ENCODE data around the gene KRT76.

The KRT76 gene

DNA sequence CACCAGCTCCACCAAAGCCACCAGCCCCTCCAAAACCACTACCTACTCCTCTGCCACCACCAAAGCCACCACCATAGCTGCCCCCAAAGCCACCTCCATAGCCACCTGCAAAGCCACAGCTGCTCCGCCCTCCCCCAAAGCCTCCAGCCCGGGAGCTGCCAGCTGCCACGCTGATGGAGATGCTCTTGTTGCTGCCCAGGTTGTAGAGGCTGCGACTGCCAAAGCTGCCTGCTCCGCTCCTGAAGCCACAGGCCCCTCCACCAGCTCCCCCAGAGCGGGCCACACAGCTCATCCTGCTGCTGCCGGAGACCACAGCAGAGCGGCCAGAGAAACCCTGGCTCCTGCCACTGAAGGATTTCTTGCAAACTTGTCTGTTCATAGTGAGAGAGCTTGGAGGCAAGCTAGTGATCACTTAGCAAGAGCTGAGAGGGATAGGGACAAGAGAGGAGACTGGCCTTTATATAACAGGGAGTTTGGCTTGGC is at the start of gene KRT76:
TSS of gene KRT76 (minus strand) at position 433 of the 483 bp plus-strand sequence. CDS start at position 379, 54 bp downstream.
- no peak for DNase-seq (ENCODE audit: extremely low read depth in 1 of 2, low read depth in 1 of 2)

DNA sequence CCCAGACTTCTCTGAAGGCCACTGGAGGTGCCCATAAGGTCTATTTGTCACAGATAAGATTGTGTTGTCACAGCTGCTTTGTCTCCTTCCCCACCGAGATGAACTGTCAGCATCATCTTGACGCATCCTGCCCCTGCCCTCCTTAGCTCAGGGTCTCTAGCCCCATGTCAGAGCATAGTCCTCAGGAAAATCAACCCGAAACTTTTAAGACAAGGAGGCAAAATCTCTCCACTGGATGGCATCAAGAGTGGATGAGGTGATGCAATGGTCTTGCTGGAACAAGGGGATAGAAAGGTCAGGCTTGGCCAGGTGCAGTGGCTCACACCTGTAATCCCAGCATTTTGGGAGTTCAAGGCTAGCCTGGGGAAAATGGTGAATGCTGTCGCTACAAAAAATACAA is 48.8 kb upstream of the KRT76 start:
- no peak for DNase-seq (ENCODE audit: extremely low read depth in 1 of 2, low read depth in 1 of 2)

- DNase-seq (ENCODE audit: extremely low read depth in 1 of 2, low read depth in 1 of 2), result no peak
Measured at GRCh38 chr12:52824741-52825410, 47.7 kb upstream of the KRT76 start.

DNA sequence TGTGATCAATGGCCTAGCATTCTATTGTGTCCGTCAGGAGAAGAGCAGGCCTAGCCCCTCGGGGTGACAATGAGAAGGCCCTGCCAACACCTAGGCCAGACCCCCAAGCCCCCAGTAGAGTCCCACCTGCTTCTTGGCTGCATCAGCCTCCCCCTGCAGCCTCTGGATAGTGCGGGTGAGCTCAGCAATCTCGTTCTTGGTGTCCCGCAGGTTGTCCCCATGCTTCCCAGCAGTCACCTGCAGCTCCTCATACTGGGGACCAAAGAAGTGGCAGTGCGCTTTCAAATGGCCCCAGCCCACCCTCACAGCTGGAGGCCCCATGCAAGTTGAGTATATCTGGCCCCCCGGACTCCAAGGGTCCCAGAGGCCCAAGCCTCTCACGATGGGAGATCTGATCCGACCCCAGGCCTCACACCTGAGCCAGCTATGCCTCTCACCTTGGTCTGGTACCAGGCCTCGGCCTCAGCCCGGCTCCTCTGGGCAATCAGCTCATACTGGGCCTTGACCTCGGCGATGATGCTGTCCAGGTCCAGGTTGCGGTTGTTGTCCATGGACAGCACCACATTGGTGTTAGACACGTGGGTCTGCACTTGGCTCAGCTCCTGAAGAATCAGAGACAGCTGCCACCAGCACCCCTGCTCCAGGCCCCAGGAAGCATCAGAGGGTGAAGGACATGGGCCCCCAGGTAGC is 46.8 kb upstream of the KRT76 start:
- DNase-seq (ENCODE audit: extremely low read depth in 1 of 2, low read depth in 1 of 2), result no peak

GRCh38 chr12:52822771-52823510 is 45.8 kb upstream of the KRT76 start:
- DNase-seq (ENCODE audit: extremely low read depth in 1 of 2, low read depth in 1 of 2), result no peak

- DNase-seq (ENCODE audit: extremely low read depth in 1 of 2, low read depth in 1 of 2), result no peak
Measured at GRCh38 chr12:52821826-52822660, 44.9 kb upstream of the KRT76 start.

- no peak for DNase-seq (ENCODE audit: extremely low read depth in 1 of 2, low read depth in 1 of 2)
Measured at GRCh38 chr12:52821071-52821730, 44.1 kb upstream of the KRT76 start.

DNA sequence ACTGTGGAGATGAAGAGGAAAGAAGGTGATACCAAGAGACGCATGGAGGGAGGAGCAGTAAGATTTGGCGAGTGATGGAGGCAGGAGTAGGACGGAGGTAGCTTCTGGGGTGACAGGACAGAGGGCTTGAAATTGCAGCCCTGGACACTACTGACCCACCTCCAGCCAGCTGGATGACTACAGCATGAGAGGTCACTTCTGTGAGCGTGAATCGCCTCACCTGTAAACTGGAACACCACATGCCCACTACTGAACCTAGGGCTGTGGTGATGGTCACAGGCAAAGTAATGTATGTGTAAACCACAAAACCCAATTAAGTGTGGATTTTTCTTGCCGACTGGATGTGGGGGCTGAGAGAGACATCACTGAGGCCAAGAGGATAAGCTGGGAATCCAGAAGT is 43.4 kb upstream of the KRT76 start:
- DNase-seq (ENCODE audit: extremely low read depth in 1 of 2, low read depth in 1 of 2), result no peak

- DNase-seq (ENCODE audit: extremely low read depth in 1 of 2, low read depth in 1 of 2), result no peak
Measured at GRCh38 chr12:52819731-52820510, 42.8 kb upstream of the KRT76 start.

DNA sequence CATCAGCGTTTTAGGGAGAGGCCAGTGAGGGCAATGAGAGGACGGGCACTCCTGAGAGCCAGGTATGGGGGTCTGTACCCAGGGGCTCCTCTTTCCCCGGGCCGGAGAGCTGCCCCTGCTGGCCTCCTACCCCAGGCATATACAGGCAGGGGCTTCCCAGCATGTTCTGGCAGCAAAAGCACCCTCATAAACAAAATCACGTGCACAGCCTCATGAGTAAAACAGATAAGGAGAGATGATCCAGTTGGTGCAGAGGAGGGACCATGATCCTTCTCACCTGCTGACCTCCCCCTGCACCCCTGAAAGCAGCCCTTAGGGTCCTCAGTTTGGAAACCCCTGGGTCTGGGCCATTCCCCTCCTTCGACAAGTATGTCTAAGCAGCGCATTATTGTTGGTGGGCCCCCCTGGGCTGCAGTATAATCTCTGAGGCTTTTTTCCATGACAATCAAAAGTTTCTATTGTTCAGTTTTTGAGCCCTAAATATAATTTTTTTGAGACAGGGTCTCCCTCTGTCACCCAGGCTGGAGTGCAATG is 41.8 kb upstream of the KRT76 start:
- DNase-seq (ENCODE audit: extremely low read depth in 1 of 2, low read depth in 1 of 2), result no peak

DNA sequence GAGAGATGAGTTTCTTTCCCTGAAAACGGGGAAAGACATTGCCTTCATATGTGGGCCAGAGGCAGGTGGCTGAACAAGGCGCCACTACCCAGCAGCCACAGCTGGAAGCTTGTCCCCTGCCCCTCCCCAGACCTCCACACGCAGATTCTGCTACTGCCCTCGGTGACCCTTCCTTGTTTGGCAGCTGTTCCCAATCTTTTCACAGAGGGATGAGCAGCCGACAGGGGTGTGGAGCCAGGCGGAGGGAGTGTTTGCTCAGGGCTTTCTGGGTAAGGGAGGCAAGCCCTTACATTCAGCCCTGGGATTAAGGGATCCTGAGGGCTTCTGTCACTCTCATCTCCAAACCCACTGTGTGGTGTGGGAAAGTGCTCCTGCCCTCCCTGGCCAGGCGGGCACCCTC is 41.2 kb upstream of the KRT76 start:
- DNase-seq (ENCODE audit: extremely low read depth in 1 of 2, low read depth in 1 of 2), result no peak

GRCh38 chr12:52817699-52818238 is 40.6 kb upstream of the KRT76 start:
- DNase-seq (ENCODE audit: extremely low read depth in 1 of 2, low read depth in 1 of 2), result no peak

- no peak for DNase-seq (ENCODE audit: extremely low read depth in 1 of 2, low read depth in 1 of 2)
Measured at GRCh38 chr12:52817003-52817698, 40.0 kb upstream of the KRT76 start.

DNA sequence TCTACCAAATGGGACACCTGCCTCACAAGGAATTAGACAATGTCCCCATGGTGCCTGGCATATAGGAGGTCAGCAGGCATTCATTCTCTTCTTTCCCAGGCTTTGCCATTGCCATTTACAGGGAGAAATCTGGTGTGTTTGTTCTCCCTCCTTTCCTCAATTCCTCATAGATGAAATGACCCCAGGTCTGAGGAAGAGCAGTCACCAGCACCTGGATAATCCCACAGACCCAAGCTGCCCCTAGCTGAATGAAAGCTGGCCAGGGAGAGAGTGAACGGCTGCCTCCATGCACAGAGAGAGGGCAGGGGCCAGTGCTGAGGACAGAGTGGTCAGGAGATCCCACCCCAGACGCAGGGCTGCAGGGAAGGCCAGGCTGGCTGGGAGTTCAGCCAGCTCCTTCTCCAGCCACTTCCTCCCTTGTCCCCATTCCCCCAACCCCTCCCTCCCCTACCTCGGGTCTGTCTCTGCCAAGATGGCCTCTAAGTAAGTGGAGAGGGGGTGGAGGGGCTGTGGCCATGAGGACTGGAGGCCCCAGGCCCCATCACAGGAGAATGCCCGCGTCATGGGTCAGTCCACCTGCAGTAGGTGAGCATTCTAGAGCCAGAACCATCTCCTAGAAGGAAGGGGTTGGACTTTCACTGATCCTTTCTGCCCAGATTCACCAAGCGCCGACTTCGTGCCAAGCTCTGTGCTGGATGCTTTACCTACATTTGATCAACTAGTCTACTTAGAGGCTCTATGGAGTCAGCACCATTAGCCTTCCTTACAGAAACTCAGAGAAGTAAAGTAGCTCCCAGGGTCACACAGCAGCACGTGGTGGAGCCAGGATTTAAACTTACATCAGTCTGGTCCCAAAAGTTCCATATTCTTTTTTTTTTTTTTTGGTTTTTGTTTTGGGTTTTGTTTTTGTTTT is 38.8 kb upstream of the KRT76 start:
- DNase-seq (ENCODE audit: extremely low read depth in 1 of 2, low read depth in 1 of 2), result no peak

GRCh38 chr12:52815161-52815560 is 38.0 kb upstream of the KRT76 start:
- DNase-seq (ENCODE audit: extremely low read depth in 1 of 2, low read depth in 1 of 2), result no peak

- no peak for DNase-seq (ENCODE audit: extremely low read depth in 1 of 2, low read depth in 1 of 2)
Measured at GRCh38 chr12:52814710-52815155, 37.6 kb upstream of the KRT76 start.

Data from activated CD8-positive, alpha-beta memory T cell treated with anti-CD3 and anti-CD28 coated beads for 1 hour (primary cell).